HEK293 (cell line): ENCODE measurements around the gene UGT1A9.

Experiments
- CTCF ChIA-PET: fragments of 350-600 bp; formaldehyde crosslinking; extraction: SDS; loops from one replicate; lab custom pipeline; 2021; ENCODE audit warnings: antibody characterized with exemption; lab: Yijun Ruan, JAX
- POLR2A ChIA-PET: fragments of 300-600 bp; formaldehyde crosslinking; extraction: SDS; loops from one replicate; lab custom pipeline; 2020; ENCODE audit warnings: antibody characterized with exemption, inconsistent platforms; lab: Yijun Ruan, JAX
- H3K27ac ChIP-seq: fragments of 200-500 bp; sonication (Bioruptor generic); 2 replicates; pipeline ENCODE4 v1.5.1; 2014; ENCODE audit warnings: low read depth, low read length, control low read depth, inconsistent platforms; ENCODE audit errors: extremely low read depth
- H3K36me3 ChIP-seq, 2 experiments: fragments of 200-500 bp in 1 of 2; sonication (Bioruptor generic) in 1 of 2; 1 replicate in 1 of 2; 2 replicates in 1 of 2; pipeline ENCODE4 v1.5.1; 2014 to 2017; ENCODE audit warnings: inconsistent platforms in 2 of 2, low read length in 2 of 2; ENCODE audit not compliant: control insufficient read depth in 2 of 2, insufficient read depth in 1 of 2
- H3K4me1 ChIP-seq: fragments of 200-500 bp; sonication (Bioruptor generic); 2 replicates; pipeline ENCODE4 v1.5.1; 2014; ENCODE audit warnings: mild to moderate bottlenecking, low read length, inconsistent platforms; ENCODE audit not compliant: control insufficient read depth, insufficient read depth
- H3K4me3 ChIP-seq: 2 replicates; pipeline ENCODE4 v1.5.1; 2011; ENCODE audit warnings: low read depth, mild to moderate bottlenecking, control low read depth, low read length, moderate library complexity
- H3K9me3 ChIP-seq: fragments of 200-500 bp; sonication (Bioruptor generic); 2 replicates; pipeline ENCODE4 v1.5.1; 2014; ENCODE audit warnings: low read depth, low read length, inconsistent platforms; ENCODE audit not compliant: control insufficient read depth, insufficient read depth
- ELK4 ChIP-seq: IDR thresholded peaks from 2 replicates; pipeline ENCODE4 v1.6.1; 2011; ENCODE audit warnings: mild to moderate bottlenecking, low read depth, low read length, borderline replicate concordance
- GFI1B ChIP-seq: fragments of 450-650 bp; formaldehyde crosslinking; IDR thresholded peaks from 2 replicates; pipeline ENCODE4 v1.5.1; 2016; ENCODE audit warnings: missing biosample characterization, missing genetic modification characterization
- KLF17 ChIP-seq: fragments of 450-650 bp; formaldehyde crosslinking; IDR thresholded peaks from 2 replicates; pipeline ENCODE4 v1.5.1; 2016; ENCODE audit warnings: missing biosample characterization, missing genetic modification characterization
- KLF9 ChIP-seq: fragments of 450-650 bp; formaldehyde crosslinking; IDR thresholded peaks from 2 replicates; pipeline ENCODE4 v1.5.1; 2016; ENCODE audit warnings: missing biosample characterization, missing genetic modification characterization, low read depth
- MYNN ChIP-seq: fragments of 450-650 bp; formaldehyde crosslinking; IDR thresholded peaks from 2 replicates; pipeline ENCODE4 v1.5.1; 2016; ENCODE audit warnings: missing biosample characterization, missing genetic modification characterization, borderline replicate concordance
- REPIN1 ChIP-seq: fragments of 450-650 bp; formaldehyde crosslinking; IDR thresholded peaks from 2 replicates; pipeline ENCODE4 v1.5.1; 2017; ENCODE audit warnings: missing biosample characterization, missing genetic modification characterization, low read depth
- SCRT1 ChIP-seq: fragments of 450-650 bp; formaldehyde crosslinking; IDR thresholded peaks from 2 replicates; pipeline ENCODE4 v1.5.1; 2016; ENCODE audit warnings: missing biosample characterization, missing genetic modification characterization, borderline replicate concordance
- SCRT2 ChIP-seq: fragments of 450-650 bp; formaldehyde crosslinking; IDR thresholded peaks from 2 replicates; pipeline ENCODE4 v1.5.1; 2016; ENCODE audit warnings: missing biosample characterization, missing genetic modification characterization
- YY1 ChIP-seq: fragments of 450-650 bp; formaldehyde crosslinking; IDR thresholded peaks from 2 replicates; pipeline ENCODE4 v1.5.1; 2018; ENCODE audit warnings: missing biosample characterization, missing genetic modification characterization
- ZBTB21 ChIP-seq: fragments of 450-650 bp; formaldehyde crosslinking; IDR thresholded peaks from 2 replicates; pipeline ENCODE4 v1.5.1; 2017; ENCODE audit warnings: missing biosample characterization, missing genetic modification characterization
- ZNF132 ChIP-seq: fragments of 450-650 bp; formaldehyde crosslinking; IDR thresholded peaks from 2 replicates; pipeline ENCODE4 v1.5.1; 2017; ENCODE audit warnings: missing biosample characterization, missing genetic modification characterization, borderline replicate concordance
- ZNF133 ChIP-seq: fragments of 450-650 bp; formaldehyde crosslinking; IDR thresholded peaks from 2 replicates; pipeline ENCODE4 v1.5.1; 2016; ENCODE audit warnings: missing biosample characterization, missing genetic modification characterization
- ZNF146 ChIP-seq: fragments of 450-650 bp; formaldehyde crosslinking; IDR thresholded peaks from 2 replicates; pipeline ENCODE4 v1.5.1; 2016; ENCODE audit warnings: missing biosample characterization, missing genetic modification characterization
- ZNF155 ChIP-seq: fragments of 450-650 bp; formaldehyde crosslinking; IDR thresholded peaks from 2 replicates; pipeline ENCODE4 v1.5.1; 2016; ENCODE audit warnings: missing biosample characterization, missing genetic modification characterization
- ZNF16 ChIP-seq: fragments of 450-650 bp; formaldehyde crosslinking; IDR thresholded peaks from 2 replicates; pipeline ENCODE4 v1.5.1; 2016; ENCODE audit warnings: low read depth, missing biosample characterization, missing genetic modification characterization
- ZNF239 ChIP-seq: fragments of 450-650 bp; formaldehyde crosslinking; IDR thresholded peaks from 2 replicates; pipeline ENCODE4 v1.5.1; 2016; ENCODE audit warnings: missing biosample characterization, missing genetic modification characterization
- ZNF350 ChIP-seq: fragments of 450-650 bp; formaldehyde crosslinking; IDR thresholded peaks from 2 replicates; pipeline ENCODE4 v1.5.0; 2017; ENCODE audit warnings: missing biosample characterization, mild to moderate bottlenecking, missing genetic modification characterization
- ZNF362 ChIP-seq: fragments of 450-650 bp; formaldehyde crosslinking; IDR thresholded peaks from 2 replicates; pipeline ENCODE4 v1.5.1; 2016; ENCODE audit warnings: missing biosample characterization, missing genetic modification characterization
- ZNF366 ChIP-seq: fragments of 450-650 bp; formaldehyde crosslinking; conservative IDR thresholded peaks from 2 replicates; pipeline ENCODE4 v1.5.1; 2016; ENCODE audit warnings: missing biosample characterization, missing genetic modification characterization
- ZNF404 ChIP-seq: fragments of 450-650 bp; formaldehyde crosslinking; IDR thresholded peaks from 2 replicates; pipeline ENCODE4 v1.5.1; 2017; ENCODE audit warnings: missing biosample characterization, missing genetic modification characterization
- ZNF544 ChIP-seq: fragments of 450-650 bp; formaldehyde crosslinking; IDR thresholded peaks from 2 replicates; pipeline ENCODE4 v1.5.0; 2017; ENCODE audit warnings: missing biosample characterization, missing genetic modification characterization
- ZNF558 ChIP-seq: fragments of 450-650 bp; formaldehyde crosslinking; IDR thresholded peaks from 2 replicates; pipeline ENCODE4 v1.5.1; 2016; ENCODE audit warnings: missing biosample characterization, missing genetic modification characterization
- ZNF621 ChIP-seq: fragments of 450-650 bp; formaldehyde crosslinking; IDR thresholded peaks from 2 replicates; pipeline ENCODE4 v1.5.1; 2017; ENCODE audit warnings: missing biosample characterization, missing genetic modification characterization
- ZNF660 ChIP-seq: fragments of 450-650 bp; IDR thresholded peaks from 2 replicates; pipeline ENCODE4 v1.5.1; 2018; ENCODE audit warnings: missing biosample characterization, mild to moderate bottlenecking, missing genetic modification characterization
- ZNF776 ChIP-seq: fragments of 450-650 bp; formaldehyde crosslinking; IDR thresholded peaks from 2 replicates; pipeline ENCODE4 v1.5.0; 2017; ENCODE audit warnings: missing biosample characterization, missing genetic modification characterization, borderline replicate concordance
- ZNF777 ChIP-seq: fragments of 450-650 bp; formaldehyde crosslinking; IDR thresholded peaks from 2 replicates; pipeline ENCODE4 v1.5.1; 2017; ENCODE audit warnings: missing biosample characterization, missing genetic modification characterization, borderline replicate concordance
- ZSCAN30 ChIP-seq: fragments of 450-650 bp; IDR thresholded peaks from 2 replicates; pipeline ENCODE4 v1.5.1; 2018; ENCODE audit warnings: missing biosample characterization, mild to moderate bottlenecking, missing genetic modification characterization, moderate library complexity
- TF ChIP-seq, protein P1 (sequence below): fragments of 450-650 bp; formaldehyde crosslinking; IDR thresholded peaks from 2 replicates; pipeline ENCODE4 v1.5.1; 2016; ENCODE audit warnings: missing biosample characterization, missing genetic modification characterization
- TF ChIP-seq, protein P2 (sequence below): fragments of 450-650 bp; IDR thresholded peaks from 2 replicates; pipeline ENCODE4 v1.5.1; 2018; ENCODE audit warnings: missing biosample characterization, missing genetic modification characterization

UGT1A9 gene

DNA sequence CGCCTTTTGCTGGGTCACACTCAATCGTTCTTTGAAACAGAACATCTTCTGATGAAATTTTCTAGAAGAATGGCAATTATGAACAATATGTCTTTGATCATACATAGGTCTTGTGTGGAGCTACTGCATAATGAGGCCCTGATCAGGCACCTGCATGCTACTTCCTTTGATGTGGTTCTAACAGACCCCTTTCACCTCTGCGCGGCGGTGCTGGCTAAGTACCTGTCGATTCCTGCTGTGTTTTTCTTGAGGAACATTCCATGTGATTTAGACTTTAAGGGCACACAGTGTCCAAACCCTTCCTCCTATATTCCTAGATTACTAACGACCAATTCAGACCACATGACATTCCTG is 41.5 kb downstream of the UGT1A9 start:
- TF ChIP-seq ZNF558 (tag by site-specific recombination) (no peak), ZNF544 (no peak), ZNF133 (tag by site-specific recombination) (no peak), ZNF362 (tag by site-specific recombination) (no peak), KLF17 (no peak), SCRT1 (no peak), REPIN1 (no peak), ZNF146 (no peak), ZSCAN30 (tag by site-specific recombination) (no peak), ZNF350 (tag by site-specific recombination) (no peak), ZNF132 (tag by site-specific recombination) (no peak), ZNF660 (no peak), ZNF16 (tag by site-specific recombination) (no peak), ZNF155 (tag by site-specific recombination) (no peak), ZBTB21 (no peak), ZNF621 (tag by site-specific recombination) (no peak), ZNF366 (tag by site-specific recombination) (no peak), ZNF239 (no peak)
- TF ChIP-seq, protein P1, sequence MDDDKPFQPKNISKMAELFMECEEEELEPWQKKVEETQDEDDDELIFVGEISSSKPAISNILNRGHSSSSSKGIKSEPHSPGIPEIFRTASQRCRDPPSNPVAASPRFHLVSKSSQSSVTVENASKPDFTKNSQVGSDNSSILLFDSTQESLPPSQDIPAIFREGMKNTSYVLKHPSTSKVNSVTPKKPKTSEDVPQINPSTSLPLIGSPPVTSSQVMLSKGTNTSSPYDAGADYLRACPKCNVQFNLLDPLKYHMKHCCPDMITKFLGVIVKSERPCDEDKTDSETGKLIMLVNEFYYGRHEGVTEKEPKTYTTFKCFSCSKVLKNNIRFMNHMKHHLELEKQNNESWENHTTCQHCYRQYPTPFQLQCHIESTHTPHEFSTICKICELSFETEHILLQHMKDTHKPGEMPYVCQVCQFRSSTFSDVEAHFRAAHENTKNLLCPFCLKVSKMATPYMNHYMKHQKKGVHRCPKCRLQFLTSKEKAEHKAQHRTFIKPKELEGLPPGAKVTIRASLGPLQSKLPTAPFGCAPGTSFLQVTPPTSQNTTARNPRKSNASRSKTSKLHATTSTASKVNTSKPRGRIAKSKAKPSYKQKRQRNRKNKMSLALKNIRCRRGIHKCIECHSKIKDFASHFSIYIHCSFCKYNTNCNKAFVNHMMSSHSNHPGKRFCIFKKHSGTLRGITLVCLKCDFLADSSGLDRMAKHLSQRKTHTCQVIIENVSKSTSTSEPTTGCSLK (tag by site-specific recombination) = no peak
- CTCF ChIA-PET = interaction anchor here (1.7 to 2.8 kb wide), 2 partner anchors 264 to 270 kb away, joined by 4 to 11 read pairs; no protein-coding TSS in a partner anchor
- Histone ChIP-seq H3K4me1 (no peaks in the 10 kb centered on the region), H3K9me3 (no peaks in the 10 kb centered on the region), H3K4me3 (no peak overlapping the region), H3K36me3 (no peaks in the 10 kb centered on the region), H3K27ac (no peak overlapping the region)
- POLR2A ChIA-PET = no interaction called here

DNA sequence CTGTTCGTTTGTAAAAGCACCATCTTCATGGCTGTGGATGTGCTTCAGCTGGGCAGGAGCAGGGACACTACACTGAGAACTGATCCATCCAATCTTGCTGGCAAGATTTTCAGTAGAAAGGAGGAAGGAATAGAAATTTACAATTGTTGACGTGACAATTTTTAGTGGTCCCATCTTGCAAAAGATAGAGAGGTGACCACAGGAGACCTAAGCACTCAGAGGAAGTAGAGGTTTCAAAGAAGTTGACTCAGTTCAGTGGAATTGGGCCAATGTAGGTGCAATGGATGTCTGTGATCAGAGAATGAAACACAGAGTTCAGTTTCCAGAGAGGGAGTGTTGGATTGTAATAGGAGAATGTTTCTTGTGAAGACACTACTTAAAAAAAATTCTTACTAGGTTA is 42.4 kb downstream of the UGT1A9 start:
- TF ChIP-seq MYNN (tag by site-specific recombination) (no peak), REPIN1 (no peak), ZNF621 (tag by site-specific recombination) (no peak), YY1 (tag by site-specific recombination) (no peak), ZNF777 (no peak), KLF9 (tag by site-specific recombination) (no peak), ZNF404 (tag by site-specific recombination) (no peak), SCRT2 (tag by site-specific recombination) (no peak), GFI1B (tag by site-specific recombination) (no peak), ELK4 (no peak), SCRT1 (no peak), ZNF776 (tag by site-specific recombination) (no peak)
- TF ChIP-seq, protein P2, sequence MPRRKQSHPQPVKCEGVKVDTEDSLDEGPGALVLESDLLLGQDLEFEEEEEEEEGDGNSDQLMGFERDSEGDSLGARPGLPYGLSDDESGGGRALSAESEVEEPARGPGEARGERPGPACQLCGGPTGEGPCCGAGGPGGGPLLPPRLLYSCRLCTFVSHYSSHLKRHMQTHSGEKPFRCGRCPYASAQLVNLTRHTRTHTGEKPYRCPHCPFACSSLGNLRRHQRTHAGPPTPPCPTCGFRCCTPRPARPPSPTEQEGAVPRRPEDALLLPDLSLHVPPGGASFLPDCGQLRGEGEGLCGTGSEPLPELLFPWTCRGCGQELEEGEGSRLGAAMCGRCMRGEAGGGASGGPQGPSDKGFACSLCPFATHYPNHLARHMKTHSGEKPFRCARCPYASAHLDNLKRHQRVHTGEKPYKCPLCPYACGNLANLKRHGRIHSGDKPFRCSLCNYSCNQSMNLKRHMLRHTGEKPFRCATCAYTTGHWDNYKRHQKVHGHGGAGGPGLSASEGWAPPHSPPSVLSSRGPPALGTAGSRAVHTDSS = no peak
- CTCF ChIA-PET = no interaction called here
- Histone ChIP-seq H3K4me3 (no peak overlapping the region), H3K9me3 (no peaks in the 10 kb centered on the region), H3K36me3 (no peaks in the 10 kb centered on the region), H3K27ac (no peak overlapping the region), H3K4me1 (no peaks in the 10 kb centered on the region)
- POLR2A ChIA-PET = no interaction called here
